HCT116 (cell line): ENCODE results near the gene STON2. TPM values are rescaled to one million over a fixed set of nuclear protein-coding genes. Genes with fewer than 3 reads are reported as not detected.

Experiments used
- ATAC-seq: fragments of 200-7000 bp; cut with Tn5 transposase; 2 replicates; pipeline ENCODE4 v1.9.1; 2020; ENCODE audit warnings: mild to moderate bottlenecking, moderate library complexity
- BruUV-seq: library from RNA; stranded (reverse); fragments of 400-500 nt; replicated peaks from 2 replicates; lab custom pipeline; 2021; lab: Mats Ljungman, UMichigan
- CTCF ChIA-PET: fragments of 300-600 bp; sonication (Branson Sonifier 250); formaldehyde crosslinking; loops from one replicate; lab custom pipeline; 2021; ENCODE audit warnings: antibody characterized with exemption; lab: Charles Lee
- POLR2A ChIA-PET: fragments of 300-600, 350-600 bp; sonication (Branson Sonifier 250); formaldehyde crosslinking; loops from one replicate; lab custom pipeline; 2021; ENCODE audit warnings: antibody characterized with exemption; lab: Charles Lee
- RAD21 ChIA-PET, 2 experiments: fragments of 300-600 bp; sonication (Branson Sonifier 250); formaldehyde crosslinking; loops; one replicate each; lab custom pipeline; 2023; ENCODE audit warnings: low total read pairs in 2 of 2; ENCODE audit not compliant: uncharacterized antibody in 2 of 2, unreplicated experiment in 2 of 2, low non-redundant PET in 1 of 2; lab: Charles Lee
- DNase-seq: peaks from one replicate; pipeline ENCODE4 v3.0.0-alpha.2; 2010; ENCODE audit warnings: low read depth, low spot score
- H2AFZ ChIP-seq: fragments of 200-600 bp; shearing (Covaris generic), sonication (generic); 2 replicates; pipeline ENCODE4 v1.6.1; 2017; ENCODE audit warnings: low read depth, mixed run types, mixed read lengths, antibody characterized with exemption, low read length; ENCODE audit not compliant: poor library complexity, severe bottlenecking
- H3K27ac ChIP-seq: 2 replicates; pipeline ENCODE4 v1.5.1; 2012; ENCODE audit warnings: low read depth, low read length
- H3K27me3 ChIP-seq: fragments of 200-600 bp; sonication (generic); 2 replicates; pipeline ENCODE4 v1.6.1; 2016; ENCODE audit warnings: mixed run types, low read length, mixed read lengths; ENCODE audit not compliant: insufficient read depth
- H3K36me3 ChIP-seq, 2 experiments: fragments of 200-500 bp in 1 of 2; fragments of 200-600 bp in 1 of 2; sonication (Bioruptor generic) in 1 of 2; sonication (generic) in 1 of 2; 2 replicates each; pipeline versions ENCODE4 v1.5.1 to v1.6.1; 2014 to 2016; ENCODE audit warnings: low read length in 2 of 2, inconsistent platforms in 1 of 2, mixed read lengths in 1 of 2, mixed run types in 1 of 2; ENCODE audit not compliant: insufficient read depth in 2 of 2, control insufficient read depth in 1 of 2
- H3K4me1 ChIP-seq, 2 experiments: fragments of 200-600 bp in 1 of 2; sonication (generic) in 1 of 2; 2 replicates each; pipeline versions ENCODE4 v1.5.1 to v1.6.1; 2012 to 2017; ENCODE audit warnings: low read length in 2 of 2, inconsistent platforms in 1 of 2, mild to moderate bottlenecking in 1 of 2, mixed read lengths in 1 of 2, mixed run types in 1 of 2, moderate library complexity in 1 of 2; ENCODE audit not compliant: insufficient read depth in 2 of 2, control insufficient read depth in 1 of 2
- H3K4me2 ChIP-seq: fragments of 200-600 bp; sonication (generic); 2 replicates; pipeline ENCODE4 v1.6.1; 2017; ENCODE audit warnings: mixed run types, low read length, mixed read lengths
- H3K4me3 ChIP-seq, 2 experiments: fragments of 200-600 bp in 1 of 2; sonication (generic) in 1 of 2; replicated peaks in 1 of 2; 2 replicates each; pipeline ENCODE4 v1.5.1; 2011 to 2016; ENCODE audit warnings: low read length in 2 of 2, control low read depth in 1 of 2, low read depth in 1 of 2, mild to moderate bottlenecking in 1 of 2, mixed read lengths in 1 of 2, mixed run types in 1 of 2
- H3K79me2 ChIP-seq: fragments of 200-600 bp; sonication (generic); 2 replicates; pipeline ENCODE4 v1.6.1; 2017; ENCODE audit warnings: mild to moderate bottlenecking, mixed run types, low read length, moderate library complexity, mixed read lengths; ENCODE audit not compliant: insufficient read depth
- H3K9ac ChIP-seq: fragments of 200-600 bp; sonication (generic); 2 replicates; pipeline ENCODE4 v1.6.1; 2016; ENCODE audit warnings: low read length, mixed read lengths
- H3K9me2 ChIP-seq: fragments of 200-600 bp; sonication (generic), shearing (Covaris generic); 2 replicates; pipeline ENCODE4 v1.6.1; 2017; ENCODE audit warnings: mixed run types, mild to moderate bottlenecking, moderate library complexity; ENCODE audit not compliant: insufficient read depth
- H3K9me3 ChIP-seq, 2 experiments: fragments of 200-500 bp in 1 of 2; fragments of 200-600 bp in 1 of 2; sonication (Bioruptor generic) in 1 of 2; sonication (generic) in 1 of 2; 2 replicates each; pipeline ENCODE4 v1.6.1; 2014 to 2017; ENCODE audit warnings: low read length in 2 of 2, mixed read lengths in 2 of 2, inconsistent platforms in 1 of 2, low read depth in 1 of 2, mild to moderate bottlenecking in 1 of 2, mixed run types in 1 of 2, moderate library complexity in 1 of 2; ENCODE audit not compliant: control insufficient read depth in 1 of 2, insufficient read depth in 1 of 2
- H4K20me1 ChIP-seq: fragments of 200-600 bp; sonication (generic), shearing (Covaris generic); 2 replicates; pipeline ENCODE4 v1.6.1; 2017; ENCODE audit warnings: mixed run types, mild to moderate bottlenecking, moderate library complexity; ENCODE audit not compliant: insufficient read depth
- ATF3 ChIP-seq: IDR thresholded peaks from 2 replicates; pipeline ENCODE4 v1.6.1; 2012
- CBX3 ChIP-seq: IDR thresholded peaks from 2 replicates; pipeline ENCODE4 v1.6.1; 2012; ENCODE audit warnings: low read depth
- CEBPB ChIP-seq: IDR thresholded peaks from 2 replicates; pipeline ENCODE4 v1.6.1; 2012; ENCODE audit warnings: low read depth
- EGR1 ChIP-seq: IDR thresholded peaks from 2 replicates; pipeline ENCODE4 v1.6.1; 2012; ENCODE audit warnings: low read depth
- ELF1 ChIP-seq: IDR thresholded peaks from 2 replicates; pipeline ENCODE4 v1.6.1; 2012; ENCODE audit warnings: low read depth, borderline replicate concordance
- EZH2phosphoT487 ChIP-seq: fragments of 200-600 bp; IDR thresholded peaks from 2 replicates; pipeline ENCODE4 v1.6.1; 2018; ENCODE audit warnings: antibody characterized with exemption, borderline replicate concordance
- FOSL1 ChIP-seq: IDR thresholded peaks from 2 replicates; pipeline ENCODE4 v1.6.1; 2012; ENCODE audit warnings: low read depth
- JUND ChIP-seq: IDR thresholded peaks from 2 replicates; pipeline ENCODE4 v1.6.1; 2012
- MAX ChIP-seq: IDR thresholded peaks from 2 replicates; pipeline ENCODE4 v1.6.1; 2012
- POLR2A ChIP-seq: IDR thresholded peaks from 2 replicates; pipeline ENCODE4 v1.7.0; 2011; ENCODE audit warnings: borderline replicate concordance; ENCODE audit not compliant: insufficient read depth, insufficient read length; ENCODE audit errors: extremely low read depth
- RAD21 ChIP-seq: IDR thresholded peaks from 2 replicates; pipeline ENCODE4 v1.6.1; 2012; ENCODE audit warnings: low read depth, mild to moderate bottlenecking
- SIN3A ChIP-seq: IDR thresholded peaks from 2 replicates; pipeline ENCODE4 v1.6.1; 2012; ENCODE audit warnings: low read depth
- SP1 ChIP-seq: IDR thresholded peaks from 2 replicates; pipeline ENCODE4 v1.6.1; 2012; ENCODE audit warnings: low read depth
- SRF ChIP-seq: IDR thresholded peaks from 2 replicates; pipeline ENCODE4 v1.6.1; 2012; ENCODE audit warnings: low read depth
- TCF7L2 ChIP-seq: IDR thresholded peaks from 2 replicates; pipeline ENCODE4 v1.7.0; 2011; ENCODE audit warnings: borderline replicate concordance, inconsistent platforms; ENCODE audit not compliant: insufficient read depth, insufficient read length; ENCODE audit errors: extremely low read depth
- ZBTB33 ChIP-seq: IDR thresholded peaks from 2 replicates; pipeline ENCODE4 v1.6.1; 2011; ENCODE audit warnings: mild to moderate bottlenecking, low read length, moderate library complexity; ENCODE audit not compliant: insufficient replicate concordance; ENCODE audit errors: extremely low read depth
- intact Hi-C: fragments of 100-400 bp; cut with micrococcal nuclease; formaldehyde crosslinking; loops from 2 replicates; pipeline ENCODE4 v1.10.0; 2022
- total RNA-seq: library from RNA; stranded (reverse); gene quantifications from one replicate; pipeline ENCODE4 v1.2.1, GENCODE V29; 2021; ENCODE audit not compliant: unreplicated experiment

STON2 gene
- total RNA-seq, 1 experiment from 2014 or later: 4.1 TPM

- H4K20me1 ChIP-seq: no peaks in the 10 kb centered on the region
- ChIA-PET RAD21 (no interaction called here), CTCF (no interaction called here), POLR2A (no interaction called here)
- H3K4me2 ChIP-seq: no peak overlapping the region
- intact Hi-C loops: no loop called here
- H3K9me3 ChIP-seq: no peaks in the 10 kb centered on the region
- no peak for TF ChIP-seq TCF7L2
- TF ChIP-seq MAX: no peak
- TF ChIP-seq SIN3A: no peak
- TF ChIP-seq ATF3: no peak
- no peak for TF ChIP-seq FOSL1
- TF ChIP-seq SRF: no peak
- TF ChIP-seq RAD21: no peak
- TF ChIP-seq JUND: no peak
- BruUV-seq: no TSS peak
- H2AFZ ChIP-seq: no peak overlapping the region
- no peak for DNase-seq
- no peaks in the 10 kb centered on the region for H3K4me1 ChIP-seq
- no peak for ATAC-seq
- no peaks in the 10 kb centered on the region for H3K27me3 ChIP-seq
- H3K36me3 ChIP-seq: no peaks in the 10 kb centered on the region
- no peaks in the 10 kb centered on the region for H3K79me2 ChIP-seq
- no peak overlapping the region for H3K4me3 ChIP-seq
- no peaks in the 10 kb centered on the region for H3K9me2 ChIP-seq
- H3K9ac ChIP-seq: no peak overlapping the region
- H3K27ac ChIP-seq: no peak overlapping the region
Observed at GRCh38 chr14:81336009-81336408, 64.1 kb downstream of the STON2 start.

- ChIA-PET CTCF (no interaction called here), RAD21 (no interaction called here), POLR2A (no interaction called here)
- Histone ChIP-seq H3K4me3 (no peak overlapping the region), H3K36me3 (no peaks in the 10 kb centered on the region), H3K79me2 (no peaks in the 10 kb centered on the region), H3K27me3 (no peaks in the 10 kb centered on the region), H3K9me3 (no peaks in the 10 kb centered on the region), H3K27ac (no peak overlapping the region), H3K4me1 (no peaks in the 10 kb centered on the region), H3K9ac (no peak overlapping the region), H3K4me2 (no peak overlapping the region), H4K20me1 (no peaks in the 10 kb centered on the region), H3K9me2 (no peaks in the 10 kb centered on the region)
- ATAC-seq (no peak), DNase-seq (no peak)
- intact Hi-C loops: no loop called here
- no TSS peak for BruUV-seq
- TF ChIP-seq CBX3 (no peak), RAD21 (no peak), SRF (no peak), FOSL1 (no peak), TCF7L2 (no peak), ATF3 (no peak), POLR2A (no peak), ZBTB33 (no peak), SP1 (no peak), CEBPB (no peak), ELF1 (no peak), EGR1 (no peak), MAX (no peak), EZH2phosphoT487 (no peak), JUND (no peak)
- TF ChIP-seq, all 23 proteins: peak for 0
- no peak overlapping the region for H2AFZ ChIP-seq
Observed at GRCh38 chr14:81332725-81333124, 67.4 kb downstream of the STON2 start.
